CD14-positive monocyte (primary cell): ENCODE results near the gene CXCR4. TPM values are rescaled to one million over a fixed set of nuclear protein-coding genes. Genes with fewer than 3 reads are reported as not detected.

Experiments used
- DNase-seq, 3 donors: peaks; one replicate each; pipeline ENCODE4 v3.0.0-alpha.2; 2011 to 2022
- H2AFZ ChIP-seq: 2 replicates; pipeline ENCODE4 v1.6.0; 2012; ENCODE audit warnings: mild to moderate bottlenecking, low read depth, low read length, inconsistent platforms; ENCODE audit not compliant: insufficient read depth, poor library complexity, severe bottlenecking
- H3K27ac ChIP-seq, 2 donors: 1 replicate in 1 of 2; 2 replicates in 1 of 2; pipeline ENCODE4 v1.5.1; 2012 to 2013; ENCODE audit warnings: low read length in 2 of 2, control low read depth in 1 of 2, inconsistent platforms in 1 of 2, low read depth in 1 of 2, mild to moderate bottlenecking in 1 of 2
- H3K27me3 ChIP-seq, 2 donors: one replicate each; pipeline versions ENCODE4 v1.6.0 to v1.6.1; 2011 to 2013; ENCODE audit warnings: low read length in 2 of 2; ENCODE audit not compliant: control insufficient read depth in 2 of 2, insufficient read depth in 2 of 2
- H3K36me3 ChIP-seq, 2 donors: replicated peaks in 1 of 2; 1 replicate in 1 of 2; 2 replicates in 1 of 2; pipeline versions ENCODE4 v1.5.1 to v1.6.1; 2012 to 2013; ENCODE audit warnings: low read length in 2 of 2, control low read depth in 1 of 2, inconsistent platforms in 1 of 2, mild to moderate bottlenecking in 1 of 2; ENCODE audit not compliant: insufficient read depth in 2 of 2, control insufficient read depth in 1 of 2
- H3K4me1 ChIP-seq, 2 donors: 1 replicate in 1 of 2; 2 replicates in 1 of 2; pipeline versions ENCODE4 v1.5.1 to v1.6.1; 2012 to 2013; ENCODE audit warnings: low read length in 2 of 2, control low read depth in 1 of 2, inconsistent platforms in 1 of 2, mild to moderate bottlenecking in 1 of 2, moderate library complexity in 1 of 2; ENCODE audit not compliant: insufficient read depth in 2 of 2, control insufficient read depth in 1 of 2
- H3K4me2 ChIP-seq: replicated peaks from 2 replicates; pipeline ENCODE3; 2012; ENCODE audit warnings: low read length, moderate library complexity, mild to moderate bottlenecking; ENCODE audit not compliant: poor library complexity, severe bottlenecking; ENCODE audit errors: extremely low read depth
- H3K4me3 ChIP-seq, 3 experiments: fragments of 200-600 bp in 1 of 3; sonication (generic) in 1 of 3; replicated peaks in 1 of 3; 1 replicate in 2 of 3; 2 replicates in 1 of 3; pipeline ENCODE4 v1.5.1; 2011 to 2013; ENCODE audit warnings: low read length in 3 of 3, mild to moderate bottlenecking in 3 of 3, control low read depth in 2 of 3, low read depth in 2 of 3, inconsistent platforms in 1 of 3, moderate library complexity in 1 of 3
- H3K79me2 ChIP-seq: 2 replicates; pipeline ENCODE4 v1.6.0; 2012; ENCODE audit warnings: mild to moderate bottlenecking, control low read depth, inconsistent platforms, low read length, moderate library complexity; ENCODE audit not compliant: insufficient read depth
- H3K9ac ChIP-seq: 2 replicates; pipeline ENCODE4 v1.6.0; 2017; ENCODE audit warnings: low read length, mild to moderate bottlenecking; ENCODE audit not compliant: insufficient read depth, poor library complexity, severe bottlenecking
- H3K9me3 ChIP-seq, 2 donors: replicated peaks in 1 of 2; 1 replicate in 1 of 2; 2 replicates in 1 of 2; pipeline versions ENCODE4 v1.5.1 to v1.6.1; 2012 to 2013; ENCODE audit warnings: low read length in 2 of 2, control low read depth in 1 of 2; ENCODE audit not compliant: control insufficient read depth in 1 of 2, insufficient read depth in 1 of 2
- H4K20me1 ChIP-seq: 2 replicates; pipeline ENCODE4 v1.6.0; 2012; ENCODE audit warnings: mild to moderate bottlenecking, low read length, control low read depth, moderate library complexity; ENCODE audit not compliant: insufficient read depth
- H3K27ac Mint-ChIP-seq, 7 donors: one replicate each; pipeline ENCODE4 v1.8.0; 2020; ENCODE audit warnings: mild to moderate bottlenecking in 7 of 7, mixed read lengths in 7 of 7, moderate library complexity in 6 of 7, inconsistent platforms in 2 of 7
- H3K27me3 Mint-ChIP-seq, 3 donors: one replicate each; pipeline ENCODE4 v1.8.0; 2021 to 2022; ENCODE audit warnings: low read depth in 3 of 3, mild to moderate bottlenecking in 3 of 3, mixed read lengths in 3 of 3, moderate library complexity in 3 of 3, inconsistent platforms in 1 of 3
- H3K36me3 Mint-ChIP-seq, 2 donors: one replicate each; pipeline ENCODE4 v1.8.0; 2020; ENCODE audit warnings: mixed read lengths in 2 of 2, inconsistent platforms in 1 of 2, mild to moderate bottlenecking in 1 of 2
- H3K4me1 Mint-ChIP-seq: one replicate; pipeline ENCODE4 v1.8.0; 2020; ENCODE audit warnings: mild to moderate bottlenecking, mixed read lengths
- H3K4me3 Mint-ChIP-seq, 2 donors: one replicate each; pipeline ENCODE4 v1.8.0; 2020; ENCODE audit warnings: mild to moderate bottlenecking in 2 of 2, mixed read lengths in 2 of 2, moderate library complexity in 1 of 2
- H3K9me3 Mint-ChIP-seq, 7 donors: one replicate each; pipeline ENCODE4 v1.8.0; 2020 to 2022; ENCODE audit warnings: mixed read lengths in 7 of 7, mild to moderate bottlenecking in 6 of 7, moderate library complexity in 6 of 7, inconsistent platforms in 2 of 7
- WGBS: methylation state at CpG from one replicate; pipeline ENCODE4 v1.1.5; 2013; ENCODE audit warnings: missing lambda C conversion rate; ENCODE audit not compliant: insufficient coverage; 5-methylcytosine and 5-hydroxymethylcytosine counted together
- intact Hi-C, 2 donors: fragments of 100-400 bp; cut with micrococcal nuclease; formaldehyde crosslinking; loops; one replicate each; pipeline versions ENCODE4 v1.15.0 to v1.15.1; 2023
- polyA plus RNA-seq, 3 donors: library from polyadenylated mRNA; depleted of rRNA in 1 of 3; unstranded in 2 of 3; stranded (reverse) in 1 of 3; fragments of 300-500 nt in 2 of 3; fragments of >200 nt in 1 of 3; fragmentation: Illumina TruSeq in 2 of 3; gene quantifications; 1 replicate in 2 of 3; 2 replicates in 1 of 3; pipeline ENCODE4 v1.2.3, GENCODE V29; 2012 to 2021
- TF ChIP-seq, protein P1 (sequence below): fragments of 200-600 bp; IDR thresholded peaks from one replicate; pipeline ENCODE4 v1.8.0; 2022; ENCODE audit warnings: antibody characterized with exemption, mild to moderate bottlenecking

The CXCR4 gene
- polyA plus RNA-seq, 3 donors = 140 to 1,274 (median 391) TPM

DNA sequence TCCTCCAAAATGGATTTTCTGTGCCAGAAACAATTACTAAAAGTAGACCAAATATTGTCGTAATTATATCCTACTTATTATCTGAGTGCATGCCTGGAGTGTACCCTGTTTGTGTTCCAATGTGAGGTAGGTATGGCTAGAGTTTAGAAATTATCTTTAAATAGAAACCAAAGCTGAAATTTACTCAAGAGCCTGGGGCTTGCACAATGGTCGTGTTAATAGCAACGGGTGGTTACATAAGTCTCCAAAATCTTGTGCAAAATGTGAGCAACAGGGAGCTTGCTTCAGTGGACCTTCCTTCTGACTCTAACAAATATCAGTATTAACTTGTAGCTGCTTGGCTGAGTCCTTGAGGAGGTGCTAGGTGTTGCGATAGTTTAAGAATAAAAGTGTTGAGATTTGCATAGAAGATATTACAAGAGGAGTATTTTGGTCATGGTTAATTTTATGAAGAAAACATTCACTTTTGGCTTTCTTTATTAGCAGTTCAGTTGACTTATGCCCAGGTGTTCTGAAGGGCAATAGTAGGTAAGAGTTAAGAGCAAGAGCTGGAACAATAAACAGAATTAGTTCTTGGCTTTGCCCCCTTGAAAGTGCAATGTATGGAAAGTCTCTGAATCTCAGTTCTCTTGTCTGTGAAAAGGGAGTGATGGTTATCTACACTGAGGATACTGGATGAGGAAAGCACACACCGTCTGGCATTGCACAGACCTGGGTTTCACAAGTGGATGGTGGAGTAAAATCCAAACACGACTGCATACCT is 4.6 kb downstream of the CXCR4 start:
- Histone ChIP-seq H2AFZ (no peak overlapping the region), H3K27ac (peak overlapping the region; percentile 72 to 95), H3K79me2 (peaks cover 72% of the 10 kb centered on the region), H3K4me2 (peak overlapping the region; percentile 95), H3K4me3 (peak overlapping the region; percentile 16 to 98 (median 98)), H4K20me1 (peaks cover 35% of the 10 kb centered on the region), H3K36me3 (peaks cover 20% of the 10 kb centered on the region in 2 donors), H3K4me1 (peaks cover 63 to 65% of the 10 kb centered on the region in 2 donors), H3K9me3 (no peaks in the 10 kb centered on the region), H3K9ac (peak overlapping the region; percentile 96), H3K27me3 (no peaks in the 10 kb centered on the region)
- Mint-ChIP-seq H3K9me3 (peaks cover 0 to 3% (median 0%) of the 10 kb centered on the region in 7 donors), H3K27ac (peak overlapping the region; percentile 94 to 97 (median 95)), H3K27me3 (peaks cover 0 to 5% (median 0%) of the 10 kb centered on the region in 3 donors), H3K4me3 (peak overlapping the region; percentile 92 to 98), H3K36me3 (peaks cover 26 to 28% of the 10 kb centered on the region in 2 donors), H3K4me1 (peaks cover 63% of the 10 kb centered on the region)
- WGBS = no CpG with 5 or more reads among the region's 6 CpGs
- intact Hi-C loops = loop anchor here (5.0 to 10.0 kb wide), 7 partner anchors 59 to 369 kb away; partner anchors contain the start of genes DARS1 (in 1 of the 2) and UBXN4 (in 1 of the 2)
- TF ChIP-seq, protein P1, sequence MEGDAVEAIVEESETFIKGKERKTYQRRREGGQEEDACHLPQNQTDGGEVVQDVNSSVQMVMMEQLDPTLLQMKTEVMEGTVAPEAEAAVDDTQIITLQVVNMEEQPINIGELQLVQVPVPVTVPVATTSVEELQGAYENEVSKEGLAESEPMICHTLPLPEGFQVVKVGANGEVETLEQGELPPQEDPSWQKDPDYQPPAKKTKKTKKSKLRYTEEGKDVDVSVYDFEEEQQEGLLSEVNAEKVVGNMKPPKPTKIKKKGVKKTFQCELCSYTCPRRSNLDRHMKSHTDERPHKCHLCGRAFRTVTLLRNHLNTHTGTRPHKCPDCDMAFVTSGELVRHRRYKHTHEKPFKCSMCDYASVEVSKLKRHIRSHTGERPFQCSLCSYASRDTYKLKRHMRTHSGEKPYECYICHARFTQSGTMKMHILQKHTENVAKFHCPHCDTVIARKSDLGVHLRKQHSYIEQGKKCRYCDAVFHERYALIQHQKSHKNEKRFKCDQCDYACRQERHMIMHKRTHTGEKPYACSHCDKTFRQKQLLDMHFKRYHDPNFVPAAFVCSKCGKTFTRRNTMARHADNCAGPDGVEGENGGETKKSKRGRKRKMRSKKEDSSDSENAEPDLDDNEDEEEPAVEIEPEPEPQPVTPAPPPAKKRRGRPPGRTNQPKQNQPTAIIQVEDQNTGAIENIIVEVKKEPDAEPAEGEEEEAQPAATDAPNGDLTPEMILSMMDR = no peak
- DNase-seq = peak; percentile 89 to 96 (median 93)

DNA sequence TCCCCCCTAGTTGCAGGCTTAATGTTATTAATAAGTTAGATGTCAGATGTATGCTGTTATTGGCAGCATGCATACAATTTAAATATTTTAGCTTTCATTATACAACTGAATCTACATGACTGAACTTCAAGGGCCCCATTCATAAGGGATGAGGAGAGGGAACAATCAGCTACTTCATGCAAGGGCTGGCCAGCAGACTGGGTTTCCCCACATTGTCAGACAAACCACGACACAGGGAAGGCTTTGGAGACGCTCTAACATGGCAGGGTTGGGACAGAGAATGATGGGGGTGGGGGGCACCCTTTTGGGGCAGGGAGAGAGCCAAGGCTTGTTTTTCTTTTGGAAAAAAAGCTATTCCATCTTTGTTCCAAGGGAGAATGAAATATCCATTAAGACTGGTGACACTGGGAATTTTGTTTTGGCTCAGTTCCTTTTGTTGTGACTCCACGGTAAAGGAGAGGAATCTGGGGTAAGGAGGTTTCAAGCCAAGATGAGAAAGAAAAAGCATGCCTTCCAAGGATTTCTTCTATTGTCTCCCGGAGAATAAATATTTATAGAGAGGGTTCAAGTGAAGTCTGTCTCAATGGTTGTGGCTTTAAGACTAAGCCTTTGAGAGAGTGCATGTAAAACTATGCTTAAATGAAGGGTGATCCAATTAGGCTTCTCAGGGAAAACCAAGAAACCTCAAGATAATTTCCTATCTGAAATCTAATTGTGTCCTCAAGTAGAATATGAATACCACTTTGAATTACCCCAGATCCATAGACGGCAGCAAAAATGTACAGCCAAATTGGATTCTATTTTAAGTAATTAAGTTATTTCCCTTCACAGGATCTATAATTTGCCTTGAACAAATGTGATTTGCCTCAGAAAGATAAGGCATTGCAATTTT is 5.4 kb downstream of the CXCR4 start:
- H4K20me1 ChIP-seq = peaks cover 35% of the 10 kb centered on the region
- no peak overlapping the region for H3K9ac ChIP-seq
- H3K79me2 ChIP-seq = peaks cover 64% of the 10 kb centered on the region
- DNase-seq = peak in 2 of 3 donors; percentile 25 to 62
- Mint-ChIP-seq H3K36me3 (peaks cover 26% of the 10 kb centered on the region in 2 donors), H3K27ac (peak overlapping the region; percentile 94 to 97 (median 95)), H3K27me3 (peaks cover 0 to 3% (median 0%) of the 10 kb centered on the region in 3 donors), H3K4me3 (peak overlapping the region in 1 of 2 donors; percentile 92), H3K4me1 (peaks cover 63% of the 10 kb centered on the region), H3K9me3 (peaks cover 0 to 3% (median 0%) of the 10 kb centered on the region in 7 donors)
- 0% methylated on average over 2 of the region's 5 CpGs for WGBS
- H3K9me3 ChIP-seq = no peaks in the 10 kb centered on the region
- H3K4me2 ChIP-seq = peak overlapping the region; percentile 95
- H3K36me3 ChIP-seq = peaks cover 20% of the 10 kb centered on the region in 2 donors
- intact Hi-C loops = loop anchor here (5.0 to 10.0 kb wide), 7 partner anchors 58 to 368 kb away; partner anchors contain the start of genes DARS1 (in 1 of the 2) and UBXN4 (in 1 of the 2)
- H3K4me3 ChIP-seq = peak overlapping the region in 1 of 3 experiments; percentile 98
- peak overlapping the region; percentile 72 to 95 for H3K27ac ChIP-seq
- no peaks in the 10 kb centered on the region for H3K27me3 ChIP-seq
- H2AFZ ChIP-seq = no peak overlapping the region
- TF ChIP-seq, protein P1 = no peak
- H3K4me1 ChIP-seq = peaks cover 61 to 63% of the 10 kb centered on the region in 2 donors
